ENCODE data around the gene PTPN2.

PTPN2 gene

DNA sequence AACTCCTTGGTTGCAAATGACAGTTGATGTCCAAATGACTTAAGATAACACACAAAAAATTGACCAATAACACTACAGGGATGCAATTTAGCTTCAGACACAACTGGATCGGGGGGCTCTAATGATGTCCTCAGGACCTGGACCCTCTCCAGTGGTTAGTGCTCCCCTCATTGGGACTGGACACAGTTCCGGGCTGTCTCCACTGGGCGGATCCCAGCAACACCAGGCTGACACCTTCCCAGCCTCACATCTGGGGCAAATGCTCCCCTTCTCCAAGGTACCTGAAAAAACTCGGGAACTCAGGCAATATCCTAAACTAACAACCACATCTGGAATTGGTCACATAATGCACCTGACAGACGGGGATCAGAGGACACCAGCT, 132.5 kb downstream of the PTPN2 start:
- Histone ChIP-seq H3K4me1 (ENCODE audit: control insufficient read depth, insufficient read depth, low read length, poor library complexity, severe bottlenecking) (no peaks in the 10 kb centered on the region), H3K4me3 (ENCODE audit: insufficient read depth, low read depth, low read length, poor library complexity, severe bottlenecking) (no peak overlapping the region), H3K27ac (ENCODE audit: insufficient read depth, low read length, poor library complexity, severe bottlenecking) (no peak overlapping the region), H3K9me3 (ENCODE audit: control insufficient read depth, low read length) (no peaks in the 10 kb centered on the region), H3K36me3 (ENCODE audit: control insufficient read depth, insufficient read depth, low read length) (no peaks in the 10 kb centered on the region), H3K27me3 (replicated peaks; ENCODE audit: control insufficient read depth, insufficient read depth, low read length, poor library complexity, severe bottlenecking) (no peaks in the 10 kb centered on the region)
- no peak for DNase-seq

DNA sequence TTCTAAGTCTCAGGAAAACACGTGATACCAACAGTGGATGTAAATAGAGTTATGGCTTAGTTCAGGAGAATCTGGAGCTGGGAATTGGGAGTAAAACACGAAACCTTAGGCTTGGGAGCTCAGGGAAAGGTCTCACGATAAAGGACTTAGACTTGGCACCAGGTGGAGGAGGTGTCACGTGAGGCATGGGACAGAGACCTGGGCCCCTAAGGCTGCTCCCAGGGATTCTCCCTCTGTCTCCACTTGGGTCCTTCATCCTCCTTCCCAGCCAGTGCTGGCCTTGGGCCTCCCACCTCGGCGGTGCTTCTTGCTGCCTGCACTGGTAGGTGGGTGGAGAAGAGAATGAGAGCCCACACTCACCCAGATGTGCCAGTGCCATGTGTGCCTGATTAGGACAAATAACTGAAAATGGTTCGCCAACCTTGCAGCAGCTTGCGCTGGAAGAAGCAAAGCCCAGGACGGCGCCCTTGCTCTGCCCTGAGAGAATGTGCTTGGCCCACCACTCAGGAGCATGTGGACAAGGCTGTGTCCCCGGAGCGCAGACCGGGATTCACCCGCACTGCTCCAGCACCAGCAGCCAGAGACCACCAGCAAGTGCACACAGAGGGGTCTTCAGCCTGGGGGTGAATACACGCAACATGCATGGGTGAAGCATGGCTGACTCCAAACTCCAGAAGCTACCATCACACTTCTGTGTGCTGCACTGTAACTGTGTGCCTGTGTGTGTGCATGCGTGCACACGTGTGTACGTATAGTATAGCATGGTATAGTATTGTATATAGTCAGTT, 133.1 kb downstream of the PTPN2 start:
- Histone ChIP-seq H3K4me1 (ENCODE audit: control insufficient read depth, insufficient read depth, low read length, poor library complexity, severe bottlenecking) (no peaks in the 10 kb centered on the region), H3K4me3 (ENCODE audit: insufficient read depth, low read depth, low read length, poor library complexity, severe bottlenecking) (no peak overlapping the region), H3K27me3 (replicated peaks; ENCODE audit: control insufficient read depth, insufficient read depth, low read length, poor library complexity, severe bottlenecking) (no peaks in the 10 kb centered on the region), H3K36me3 (ENCODE audit: control insufficient read depth, insufficient read depth, low read length) (no peaks in the 10 kb centered on the region), H3K9me3 (ENCODE audit: control insufficient read depth, low read length) (no peaks in the 10 kb centered on the region), H3K27ac (ENCODE audit: insufficient read depth, low read length, poor library complexity, severe bottlenecking) (no peak overlapping the region)
- DNase-seq: no peak

DNA sequence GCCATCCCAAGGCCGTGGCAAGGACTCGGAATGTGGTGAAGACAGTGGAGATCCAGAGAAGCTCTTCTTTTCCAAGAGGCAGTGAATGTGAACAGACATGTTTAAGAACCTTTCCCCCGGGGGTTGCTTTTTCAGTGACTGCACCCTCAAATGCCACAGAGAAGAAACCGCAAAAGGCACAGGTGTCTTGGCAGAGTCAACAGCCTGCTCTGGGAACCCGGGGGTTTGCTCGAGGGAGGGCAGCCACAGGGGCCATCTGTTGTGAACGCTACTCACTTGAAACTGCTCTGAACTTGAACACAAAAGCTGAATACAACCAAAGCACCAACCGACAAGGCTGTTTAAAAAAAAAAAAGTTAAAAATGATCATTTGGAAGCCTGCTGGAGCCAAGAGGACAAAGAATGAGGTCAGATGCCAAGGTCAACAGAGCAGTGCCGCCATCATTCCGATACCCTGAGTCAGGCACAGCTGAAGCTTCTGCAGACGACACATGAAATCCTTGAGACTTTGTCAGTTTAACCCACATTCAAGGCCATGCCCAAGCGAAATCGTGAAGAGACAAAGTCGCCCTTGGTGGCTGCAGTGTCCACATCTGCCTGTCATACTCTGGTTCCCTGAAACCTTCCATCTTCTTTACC, 133.8 kb downstream of the PTPN2 start:
- no peaks in the 10 kb centered on the region for H3K36me3 ChIP-seq (ENCODE audit: control insufficient read depth, insufficient read depth, low read length)
- no peak for DNase-seq
- H3K4me3 ChIP-seq (ENCODE audit: insufficient read depth, low read depth, low read length, poor library complexity, severe bottlenecking): no peak overlapping the region
- no peaks in the 10 kb centered on the region for H3K27me3 ChIP-seq (replicated peaks; ENCODE audit: control insufficient read depth, insufficient read depth, low read length, poor library complexity, severe bottlenecking)
- no peak overlapping the region for H3K27ac ChIP-seq (ENCODE audit: insufficient read depth, low read length, poor library complexity, severe bottlenecking)
- H3K4me1 ChIP-seq (ENCODE audit: control insufficient read depth, insufficient read depth, low read length, poor library complexity, severe bottlenecking): no peaks in the 10 kb centered on the region
- no peaks in the 10 kb centered on the region for H3K9me3 ChIP-seq (ENCODE audit: control insufficient read depth, low read length)

DNA sequence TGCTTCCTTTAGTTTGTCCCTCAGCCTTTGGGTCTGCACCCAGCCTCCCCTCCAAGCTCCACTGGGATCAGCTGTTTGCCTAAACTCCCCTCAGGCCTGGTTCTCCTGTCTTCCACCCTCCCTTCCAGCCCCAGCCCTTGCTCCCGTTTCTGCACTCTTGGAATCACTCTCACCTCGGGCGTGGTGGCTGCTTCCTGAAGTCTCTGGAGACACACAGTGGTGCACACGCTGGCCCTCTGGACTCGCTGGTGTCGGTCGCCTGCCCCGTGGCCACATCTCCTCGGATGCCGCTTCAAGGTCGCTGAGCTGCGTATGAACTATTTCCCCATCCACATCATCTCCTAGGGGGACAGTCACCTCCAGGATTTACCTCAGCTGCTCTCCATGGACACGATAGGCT, 134.9 kb downstream of the PTPN2 start:
- no peak overlapping the region for H3K4me3 ChIP-seq (ENCODE audit: insufficient read depth, low read depth, low read length, poor library complexity, severe bottlenecking)
- no peaks in the 10 kb centered on the region for H3K36me3 ChIP-seq (ENCODE audit: control insufficient read depth, insufficient read depth, low read length)
- no peaks in the 10 kb centered on the region for H3K27me3 ChIP-seq (replicated peaks; ENCODE audit: control insufficient read depth, insufficient read depth, low read length, poor library complexity, severe bottlenecking)
- DNase-seq: no peak
- H3K9me3 ChIP-seq (ENCODE audit: control insufficient read depth, low read length): no peaks in the 10 kb centered on the region
- no peaks in the 10 kb centered on the region for H3K4me1 ChIP-seq (ENCODE audit: control insufficient read depth, insufficient read depth, low read length, poor library complexity, severe bottlenecking)
- H3K27ac ChIP-seq (ENCODE audit: insufficient read depth, low read length, poor library complexity, severe bottlenecking): no peak overlapping the region

DNA sequence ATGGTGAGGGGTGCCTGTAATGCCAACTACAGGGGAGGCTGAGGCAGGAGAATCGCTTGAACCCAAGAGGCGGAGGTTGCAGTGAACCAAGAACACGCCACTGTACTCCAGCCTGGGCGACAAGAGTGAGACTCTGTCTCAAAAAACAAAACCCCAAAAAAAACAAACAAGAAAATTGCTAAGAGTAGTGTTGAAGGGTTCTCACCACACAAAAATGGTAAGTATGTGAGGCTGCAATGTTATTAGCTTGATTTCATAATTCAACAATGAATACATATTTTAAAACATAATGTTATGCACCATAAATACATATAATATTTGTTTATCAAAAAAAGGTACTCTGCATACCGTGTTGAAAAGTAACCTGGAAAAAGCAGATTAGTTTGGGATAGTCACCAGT, 135.4 kb downstream of the PTPN2 start:
- H3K4me1 ChIP-seq (ENCODE audit: control insufficient read depth, insufficient read depth, low read length, poor library complexity, severe bottlenecking): no peaks in the 10 kb centered on the region
- H3K9me3 ChIP-seq (ENCODE audit: control insufficient read depth, low read length): no peaks in the 10 kb centered on the region
- no peaks in the 10 kb centered on the region for H3K36me3 ChIP-seq (ENCODE audit: control insufficient read depth, insufficient read depth, low read length)
- no peaks in the 10 kb centered on the region for H3K27me3 ChIP-seq (replicated peaks; ENCODE audit: control insufficient read depth, insufficient read depth, low read length, poor library complexity, severe bottlenecking)
- H3K4me3 ChIP-seq (ENCODE audit: insufficient read depth, low read depth, low read length, poor library complexity, severe bottlenecking): no peak overlapping the region
- H3K27ac ChIP-seq (ENCODE audit: insufficient read depth, low read length, poor library complexity, severe bottlenecking): no peak overlapping the region
- DNase-seq: no peak

DNA sequence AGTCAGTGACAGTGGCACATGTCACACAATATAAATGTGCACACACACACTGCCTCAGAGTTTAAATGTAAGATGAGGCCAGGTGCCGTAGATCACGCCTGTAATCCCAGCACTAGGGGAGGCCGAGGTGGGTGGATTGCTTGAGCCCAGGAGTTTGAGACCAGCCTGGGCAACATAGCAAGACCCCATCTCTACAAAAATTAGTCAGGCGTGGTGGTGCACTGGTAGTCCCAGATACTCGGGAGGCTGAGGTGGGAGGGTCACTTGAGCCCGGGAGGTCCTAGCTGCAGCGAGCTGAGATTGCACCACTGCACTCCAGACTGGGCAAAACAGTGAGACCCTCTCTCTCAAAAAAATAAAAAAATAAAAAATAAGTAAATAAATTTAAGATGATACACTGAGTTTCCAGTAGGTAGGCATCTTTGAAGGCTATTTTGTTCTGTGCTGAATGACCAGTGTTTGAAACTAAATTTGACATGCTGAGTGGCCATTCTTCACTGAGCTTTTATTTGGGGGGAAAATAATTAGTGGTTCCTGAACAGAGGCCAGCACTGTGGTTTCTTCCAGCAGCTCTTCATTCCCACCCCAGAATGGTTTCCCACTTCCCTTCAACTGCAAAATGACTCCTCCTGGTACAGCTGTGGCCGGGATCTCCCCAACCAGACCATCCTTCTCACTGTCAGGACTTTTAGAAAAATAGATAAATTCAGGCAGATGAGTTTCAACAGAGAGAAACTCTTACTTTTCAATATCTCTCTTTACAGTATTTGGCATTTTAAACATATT, 136.3 kb downstream of the PTPN2 start:
- DNase-seq: no peak
- no peaks in the 10 kb centered on the region for H3K4me1 ChIP-seq (ENCODE audit: control insufficient read depth, insufficient read depth, low read length, poor library complexity, severe bottlenecking)
- no peaks in the 10 kb centered on the region for H3K36me3 ChIP-seq (ENCODE audit: control insufficient read depth, insufficient read depth, low read length)
- no peak overlapping the region for H3K4me3 ChIP-seq (ENCODE audit: insufficient read depth, low read depth, low read length, poor library complexity, severe bottlenecking)
- no peak overlapping the region for H3K27ac ChIP-seq (ENCODE audit: insufficient read depth, low read length, poor library complexity, severe bottlenecking)
- H3K27me3 ChIP-seq (replicated peaks; ENCODE audit: control insufficient read depth, insufficient read depth, low read length, poor library complexity, severe bottlenecking): no peaks in the 10 kb centered on the region
- H3K9me3 ChIP-seq (ENCODE audit: control insufficient read depth, low read length): no peaks in the 10 kb centered on the region

DNA sequence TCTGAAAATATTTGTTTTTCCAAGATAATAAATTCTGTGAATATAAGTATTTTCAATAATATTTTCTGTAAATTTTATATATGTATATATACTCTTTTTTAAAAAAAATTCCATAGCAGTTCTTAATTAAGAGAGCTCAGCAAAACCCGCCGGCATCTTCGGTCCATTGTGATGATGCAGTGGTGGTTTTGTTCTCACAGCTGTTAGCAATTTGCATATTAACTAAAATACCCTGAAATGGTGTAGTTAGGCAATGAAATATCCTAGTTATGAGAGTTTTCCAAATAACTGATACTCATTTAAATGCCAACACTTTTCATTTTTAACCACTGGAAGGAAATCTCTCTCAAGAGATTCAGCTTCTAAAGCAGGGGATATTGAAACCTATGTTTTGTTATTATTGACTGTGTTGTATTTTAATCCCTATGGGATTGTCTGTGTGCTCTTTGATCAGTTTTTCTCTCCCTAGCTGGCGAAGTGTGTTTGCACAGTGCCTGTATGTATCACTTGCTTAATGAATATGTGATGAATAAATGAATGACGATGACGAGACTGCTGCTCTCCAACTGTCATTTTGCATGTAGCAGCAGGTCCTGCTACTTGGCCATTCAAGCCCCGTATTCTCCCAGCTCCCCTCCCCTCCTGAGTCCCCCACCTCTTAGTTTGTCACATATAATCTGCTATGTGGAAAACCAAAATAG, 138.8 kb downstream of the PTPN2 start:
- Histone ChIP-seq H3K27ac (ENCODE audit: insufficient read depth, low read length, poor library complexity, severe bottlenecking) (no peak overlapping the region), H3K4me1 (ENCODE audit: control insufficient read depth, insufficient read depth, low read length, poor library complexity, severe bottlenecking) (no peaks in the 10 kb centered on the region), H3K36me3 (ENCODE audit: control insufficient read depth, insufficient read depth, low read length) (no peaks in the 10 kb centered on the region), H3K27me3 (replicated peaks; ENCODE audit: control insufficient read depth, insufficient read depth, low read length, poor library complexity, severe bottlenecking) (no peaks in the 10 kb centered on the region), H3K4me3 (ENCODE audit: insufficient read depth, low read depth, low read length, poor library complexity, severe bottlenecking) (no peak overlapping the region), H3K9me3 (ENCODE audit: control insufficient read depth, low read length) (no peaks in the 10 kb centered on the region)
- no peak for DNase-seq

DNA sequence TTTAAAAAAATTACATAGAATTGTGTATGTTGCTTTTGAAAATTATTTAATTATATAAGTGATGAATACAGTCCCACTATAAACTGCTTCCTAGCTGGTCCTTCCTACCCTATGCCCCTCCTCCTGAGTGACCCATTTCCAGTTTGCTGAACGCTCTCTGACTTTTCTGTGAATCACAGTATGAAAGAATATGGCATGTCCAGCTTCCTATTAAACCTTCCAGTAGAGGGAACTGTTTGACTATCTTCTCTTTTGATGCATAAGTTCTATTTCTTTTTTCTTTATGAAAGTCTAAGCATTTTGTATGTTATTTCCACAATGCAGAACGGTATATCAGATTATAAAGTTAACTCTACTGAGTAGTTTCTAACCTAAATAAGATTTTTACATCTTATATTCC, 139.9 kb downstream of the PTPN2 start:
- no peak for DNase-seq
- no peaks in the 10 kb centered on the region for H3K9me3 ChIP-seq (ENCODE audit: control insufficient read depth, low read length)
- no peaks in the 10 kb centered on the region for H3K27me3 ChIP-seq (replicated peaks; ENCODE audit: control insufficient read depth, insufficient read depth, low read length, poor library complexity, severe bottlenecking)
- no peaks in the 10 kb centered on the region for H3K36me3 ChIP-seq (ENCODE audit: control insufficient read depth, insufficient read depth, low read length)
- no peak overlapping the region for H3K27ac ChIP-seq (ENCODE audit: insufficient read depth, low read length, poor library complexity, severe bottlenecking)
- H3K4me3 ChIP-seq (ENCODE audit: insufficient read depth, low read depth, low read length, poor library complexity, severe bottlenecking): no peak overlapping the region
- H3K4me1 ChIP-seq (ENCODE audit: control insufficient read depth, insufficient read depth, low read length, poor library complexity, severe bottlenecking): no peaks in the 10 kb centered on the region

DNA sequence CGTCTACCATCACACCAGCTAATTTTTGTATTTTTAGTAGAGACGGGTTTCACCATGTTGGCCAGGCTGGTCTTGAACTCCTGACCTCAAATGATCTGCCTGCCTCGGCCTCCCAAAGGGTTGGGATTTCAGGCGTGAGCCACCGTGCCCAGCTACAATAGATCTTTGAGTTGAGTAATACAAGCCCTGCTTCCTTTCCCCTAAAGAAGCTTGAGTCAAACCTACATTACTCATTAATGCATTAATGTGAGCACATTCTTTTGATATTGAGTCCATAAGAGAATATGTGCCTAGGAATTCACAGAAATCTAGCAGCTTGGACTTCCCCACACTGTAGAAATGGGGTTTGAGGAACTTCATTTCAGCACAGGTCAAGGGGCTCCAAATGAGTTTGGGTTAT, 141.6 kb downstream of the PTPN2 start:
- Histone ChIP-seq H3K27ac (ENCODE audit: insufficient read depth, low read length, poor library complexity, severe bottlenecking) (no peak overlapping the region), H3K36me3 (ENCODE audit: control insufficient read depth, insufficient read depth, low read length) (no peaks in the 10 kb centered on the region), H3K27me3 (replicated peaks; ENCODE audit: control insufficient read depth, insufficient read depth, low read length, poor library complexity, severe bottlenecking) (no peaks in the 10 kb centered on the region), H3K4me3 (ENCODE audit: insufficient read depth, low read depth, low read length, poor library complexity, severe bottlenecking) (no peak overlapping the region), H3K4me1 (ENCODE audit: control insufficient read depth, insufficient read depth, low read length, poor library complexity, severe bottlenecking) (no peaks in the 10 kb centered on the region), H3K9me3 (ENCODE audit: control insufficient read depth, low read length) (no peaks in the 10 kb centered on the region)
- no peak for DNase-seq

Data from effector memory CD4-positive, alpha-beta T cell (primary cell).